Activated T-cell treated with anti-CD3 and anti-CD28 coated beads, Interleukin-2, amount 50 U/mL, for 4 hours (primary cell): ENCODE results near the gene NEUROD2. TPM values are rescaled to one million over a fixed set of nuclear protein-coding genes. Genes with fewer than 3 reads are reported as not detected.

Source experiments
- ATAC-seq, 2 donors: fragments of 200-7000 bp; cut with Tn5 transposase; one replicate each; pipeline ENCODE4 v1.10.0; 2021
- DNase-seq: peaks from one replicate; pipeline ENCODE4 v3.0.0-alpha.2; 2020
- H3K27me3 Mint-ChIP-seq: one replicate; pipeline ENCODE4 v1.8.0; 2021; ENCODE audit warnings: low read depth, mixed read lengths
- H3K36me3 Mint-ChIP-seq: one replicate; pipeline ENCODE4 v1.8.0; 2022; ENCODE audit warnings: mixed read lengths; ENCODE audit not compliant: insufficient read depth
- H3K4me1 Mint-ChIP-seq: one replicate; pipeline ENCODE4 v1.8.0; 2021; ENCODE audit warnings: low read depth, mixed read lengths
- H3K4me3 Mint-ChIP-seq: one replicate; pipeline ENCODE4 v1.8.0; 2021; ENCODE audit warnings: mild to moderate bottlenecking, moderate library complexity, mixed read lengths
- H3K9me3 Mint-ChIP-seq: one replicate; pipeline ENCODE4 v1.8.0; 2021; ENCODE audit warnings: mixed read lengths
- total RNA-seq, 3 donors: library from RNA; stranded (reverse); gene quantifications; one replicate each; pipeline ENCODE4 v1.2.1, GENCODE V29; 2021

Gene NEUROD2
- total RNA-seq, 3 donors from 2014 or later: not detected

GRCh38 chr17:39605492-39606433 lies 2.0 kb downstream of the NEUROD2 start:
- H3K9me3 Mint-ChIP-seq: no peaks in the 10 kb centered on the region
- peaks cover 21% of the 10 kb centered on the region for H3K4me1 Mint-ChIP-seq
- peak overlapping the region; percentile 62 for H3K4me3 Mint-ChIP-seq
- H3K36me3 Mint-ChIP-seq: no peaks in the 10 kb centered on the region
- H3K27me3 Mint-ChIP-seq: peaks cover 70% of the 10 kb centered on the region
- DNase-seq (no peak), ATAC-seq (peak; percentile 37 to 55)

- Mint-ChIP-seq H3K9me3 (no peaks in the 10 kb centered on the region), H3K4me3 (peak overlapping the region; percentile 62), H3K36me3 (no peaks in the 10 kb centered on the region), H3K27me3 (peaks cover 76% of the 10 kb centered on the region), H3K4me1 (peaks cover 22% of the 10 kb centered on the region)
- no peak for DNase-seq
- ATAC-seq: peak; percentile 4 to 5
Measured at GRCh38 chr17:39604911-39605491, 2.7 kb downstream of the NEUROD2 start.

GRCh38 chr17:39603304-39604016 lies 4.3 kb downstream of the NEUROD2 start:
- peaks cover 28% of the 10 kb centered on the region for H3K4me1 Mint-ChIP-seq
- ATAC-seq: no peak
- no peaks in the 10 kb centered on the region for H3K36me3 Mint-ChIP-seq
- H3K9me3 Mint-ChIP-seq: no peaks in the 10 kb centered on the region
- DNase-seq: no peak
- peaks cover 73% of the 10 kb centered on the region for H3K27me3 Mint-ChIP-seq
- no peak overlapping the region for H3K4me3 Mint-ChIP-seq

GRCh38 chr17:39602533-39603303 lies 5.0 kb downstream of the NEUROD2 start:
- Mint-ChIP-seq H3K4me1 (peaks cover 33% of the 10 kb centered on the region), H3K36me3 (no peaks in the 10 kb centered on the region), H3K4me3 (no peak overlapping the region), H3K27me3 (peaks cover 78% of the 10 kb centered on the region), H3K9me3 (no peaks in the 10 kb centered on the region)
- DNase-seq (no peak), ATAC-seq (no peak)

GRCh38 chr17:39601758-39602532 lies 5.8 kb downstream of the NEUROD2 start:
- Mint-ChIP-seq H3K36me3 (no peaks in the 10 kb centered on the region), H3K4me1 (peaks cover 32% of the 10 kb centered on the region), H3K27me3 (peaks cover 77% of the 10 kb centered on the region), H3K4me3 (no peak overlapping the region), H3K9me3 (no peaks in the 10 kb centered on the region)
- ATAC-seq (no peak), DNase-seq (no peak)

GRCh38 chr17:39600997-39601597 lies 6.6 kb downstream of the NEUROD2 start:
- no peak for ATAC-seq
- H3K9me3 Mint-ChIP-seq: no peaks in the 10 kb centered on the region

GRCh38 chr17:39600288-39600996 lies 7.3 kb downstream of the NEUROD2 start:
- Mint-ChIP-seq H3K36me3 (no peaks in the 10 kb centered on the region), H3K4me3 (no peak overlapping the region), H3K27me3 (peaks cover 84% of the 10 kb centered on the region)

More at GRCh38 chr17:39600997-39601597, 6.6 kb downstream of the NEUROD2 start:
- Mint-ChIP-seq H3K4me1 (peaks cover 33% of the 10 kb centered on the region), H3K27me3 (peaks cover 82% of the 10 kb centered on the region), H3K36me3 (no peaks in the 10 kb centered on the region), H3K4me3 (no peak overlapping the region)
- no peak for DNase-seq

GRCh38 chr17:39599665-39600231 lies 8.0 kb downstream of the NEUROD2 start:
- Mint-ChIP-seq H3K4me3 (no peak overlapping the region), H3K27me3 (peaks cover 87% of the 10 kb centered on the region), H3K36me3 (no peaks in the 10 kb centered on the region), H3K4me1 (peaks cover 28% of the 10 kb centered on the region), H3K9me3 (no peaks in the 10 kb centered on the region)
- DNase-seq: no peak
- ATAC-seq: peak in 1 of 2 donors; percentile 25

More at GRCh38 chr17:39600288-39600996, 7.3 kb downstream of the NEUROD2 start:
- H3K9me3 Mint-ChIP-seq: no peaks in the 10 kb centered on the region
- ATAC-seq: no peak
- no peak for DNase-seq
- peaks cover 32% of the 10 kb centered on the region for H3K4me1 Mint-ChIP-seq

GRCh38 chr17:39599004-39599664 lies 8.6 kb downstream of the NEUROD2 start:
- no peaks in the 10 kb centered on the region for H3K9me3 Mint-ChIP-seq
- no peak for DNase-seq
- ATAC-seq: no peak
- no peaks in the 10 kb centered on the region for H3K36me3 Mint-ChIP-seq
- peaks cover 28% of the 10 kb centered on the region for H3K4me1 Mint-ChIP-seq
- no peak overlapping the region for H3K4me3 Mint-ChIP-seq
- H3K27me3 Mint-ChIP-seq: peaks cover 89% of the 10 kb centered on the region

- Mint-ChIP-seq H3K4me1 (peaks cover 27% of the 10 kb centered on the region), H3K36me3 (no peaks in the 10 kb centered on the region), H3K9me3 (no peaks in the 10 kb centered on the region), H3K27me3 (peaks cover 90% of the 10 kb centered on the region), H3K4me3 (no peak overlapping the region)
- DNase-seq: no peak
- no peak for ATAC-seq
Measured at GRCh38 chr17:39598630-39599003, 9.1 kb downstream of the NEUROD2 start.

- H3K4me3 Mint-ChIP-seq: no peak overlapping the region
Measured at GRCh38 chr17:39598047-39598481, 9.7 kb downstream of the NEUROD2 start.

More at GRCh38 chr17:39598047-39598481, 9.7 kb downstream of the NEUROD2 start:
- ATAC-seq (no peak), DNase-seq (no peak)
- peaks cover 22% of the 10 kb centered on the region for H3K4me1 Mint-ChIP-seq
- H3K36me3 Mint-ChIP-seq: no peaks in the 10 kb centered on the region
- no peaks in the 10 kb centered on the region for H3K9me3 Mint-ChIP-seq
- peaks cover 90% of the 10 kb centered on the region for H3K27me3 Mint-ChIP-seq
